Activated CD4-positive, alpha-beta T cell treated with anti-CD3 and anti-CD28 coated beads, Interleukin-2, Interleukin-6, amounts not matched to agents 100 ng/mL and 50 ng/mL, durations not matched to agents 16 hours and 8 hours (primary cell): ENCODE results near the gene HEATR3.

Source experiments
- DNase-seq: peaks from one replicate; pipeline ENCODE4 v3.0.0-alpha.2; 2020

Gene HEATR3

GRCh38 chr16:50065624-50066481 lies at the start of gene HEATR3:
Gene HEATR3 (plus strand): TSS chr16:50065970. CDS start chr16:50066132, 162 bp downstream.
- DNase-seq = peak; percentile 97

GRCh38 chr16:50017553-50017952 lies 48.2 kb upstream of the HEATR3 start:
- no peak for DNase-seq

- DNase-seq = peak; percentile 16
Observed at GRCh38 chr16:50021544-50021943, 44.2 kb upstream of the HEATR3 start.

GRCh38 chr16:50023641-50024040 lies 42.1 kb upstream of the HEATR3 start:
- no peak for DNase-seq

- DNase-seq = no peak
Observed at GRCh38 chr16:50024207-50024606, 41.6 kb upstream of the HEATR3 start.

- peak; percentile 97 for DNase-seq
Observed at GRCh38 chr16:50024684-50025536, 40.9 kb upstream of the HEATR3 start, which contains the start of gene CNEP1R1. Gene CNEP1R1 (plus strand): TSS chr16:50025225. CDS start chr16:50025316, 91 bp downstream.

GRCh38 chr16:50025537-50025931 lies 40.2 kb upstream of the HEATR3 start:
- DNase-seq = peak; percentile 18

GRCh38 chr16:50027829-50028228 lies 37.9 kb upstream of the HEATR3 start:
- no peak for DNase-seq

GRCh38 chr16:50035468-50035992 lies 30.2 kb upstream of the HEATR3 start:
- no peak for DNase-seq

- no peak for DNase-seq
Observed at GRCh38 chr16:50036426-50036825, 29.3 kb upstream of the HEATR3 start.

- no peak for DNase-seq
Observed at GRCh38 chr16:50037662-50038220, 28.0 kb upstream of the HEATR3 start.

GRCh38 chr16:50038286-50038685 lies 27.5 kb upstream of the HEATR3 start:
- no peak for DNase-seq

GRCh38 chr16:50038756-50039529 lies 26.8 kb upstream of the HEATR3 start:
- DNase-seq = no peak

GRCh38 chr16:50040018-50040417 lies 25.8 kb upstream of the HEATR3 start:
- DNase-seq = no peak

GRCh38 chr16:50040710-50041109 lies 25.1 kb upstream of the HEATR3 start:
- DNase-seq = no peak

GRCh38 chr16:50043358-50043757 lies 22.4 kb upstream of the HEATR3 start:
- no peak for DNase-seq

- no peak for DNase-seq
Observed at GRCh38 chr16:50045412-50045811, 20.4 kb upstream of the HEATR3 start.

GRCh38 chr16:50046853-50047252 lies 18.9 kb upstream of the HEATR3 start:
- no peak for DNase-seq

GRCh38 chr16:50047864-50048263 lies 17.9 kb upstream of the HEATR3 start:
- no peak for DNase-seq

GRCh38 chr16:50050802-50051201 lies 15.0 kb upstream of the HEATR3 start:
- DNase-seq = no peak

- no peak for DNase-seq
Observed at GRCh38 chr16:50056226-50056625, 9.5 kb upstream of the HEATR3 start.

- no peak for DNase-seq
Observed at GRCh38 chr16:50058091-50058771, 7.5 kb upstream of the HEATR3 start.
